IMR-90 (cell line): ENCODE data around the gene MAP3K5. TPM values are rescaled to one million over a fixed set of nuclear protein-coding genes. Genes with fewer than 3 reads are reported as not detected.

ENCODE experiments used
- ATAC-seq: fragments of 200-7000 bp; cut with Tn5 transposase; 2 replicates; pipeline ENCODE4 v1.9.1; 2020; ENCODE audit warnings: low read depth, mild to moderate bottlenecking, moderate library complexity
- BruUV-seq: library from RNA; stranded (reverse); fragments of 400-500 nt; replicated peaks from 2 replicates; lab custom pipeline; 2021; lab: Mats Ljungman, UMichigan
- CTCF ChIA-PET: fragments of 300-600 bp; formaldehyde crosslinking; extraction: SDS; loops from one replicate; lab custom pipeline; 2021; ENCODE audit warnings: antibody characterized with exemption; lab: Yijun Ruan, JAX
- POLR2A ChIA-PET: fragments of 300-600 bp; sonication (Branson Sonifier 250); formaldehyde crosslinking; loops from one replicate; lab custom pipeline; 2022; ENCODE audit warnings: antibody characterized with exemption; ENCODE audit not compliant: unreplicated experiment; lab: Charles Lee
- DNase-seq: peaks from one replicate; pipeline ENCODE4 v3.0.0; 2013
- H2AFZ ChIP-seq: replicated peaks from 2 replicates; pipeline ENCODE3; 2013; ENCODE audit warnings: low read length, mild to moderate bottlenecking; ENCODE audit not compliant: poor library complexity
- H2AK5ac ChIP-seq: 2 replicates; pipeline ENCODE4 v1.6.1; 2013; ENCODE audit warnings: low read depth, low read length, inconsistent platforms
- H2AK9ac ChIP-seq: replicated peaks from 2 replicates; pipeline ENCODE3; 2013; ENCODE audit warnings: mild to moderate bottlenecking, low read depth, low read length, moderate library complexity; ENCODE audit not compliant: poor library complexity
- H2BK120ac ChIP-seq: 2 replicates; pipeline ENCODE4 v1.6.1; 2013; ENCODE audit warnings: low read depth, low read length, inconsistent platforms
- H2BK15ac ChIP-seq: 3 replicates; pipeline ENCODE4 v1.6.1; 2013; ENCODE audit warnings: low read depth, low read length, inconsistent platforms
- H2BK20ac ChIP-seq: 2 replicates; pipeline ENCODE4 v1.6.1; 2013; ENCODE audit warnings: low read depth, mild to moderate bottlenecking, inconsistent platforms, low read length, moderate library complexity
- H2BK5ac ChIP-seq: 2 replicates; pipeline ENCODE4 v1.6.1; 2013; ENCODE audit warnings: mild to moderate bottlenecking, low read depth, low read length, inconsistent platforms; ENCODE audit not compliant: poor library complexity, severe bottlenecking
- H3K14ac ChIP-seq: replicated peaks from 2 replicates; pipeline ENCODE4 v1.6.1; 2013; ENCODE audit warnings: low read depth, low read length, inconsistent platforms
- H3K18ac ChIP-seq: 2 replicates; pipeline ENCODE4 v1.6.1; 2013; ENCODE audit warnings: low read depth, low read length, control low read depth
- H3K23ac ChIP-seq: 2 replicates; pipeline ENCODE4 v1.6.1; 2013; ENCODE audit warnings: low read depth, low read length, inconsistent platforms
- H3K27ac ChIP-seq: 2 replicates; pipeline ENCODE4 v1.5.1; 2013; ENCODE audit warnings: mild to moderate bottlenecking, control low read depth, low read length; ENCODE audit not compliant: insufficient read depth
- H3K27me3 ChIP-seq: 2 replicates; pipeline ENCODE4 v1.6.1; 2013; ENCODE audit warnings: low read length; ENCODE audit not compliant: control insufficient read depth, insufficient read depth
- H3K36me3 ChIP-seq: 2 replicates; pipeline ENCODE4 v1.6.1; 2013; ENCODE audit warnings: low read length, mixed read lengths; ENCODE audit not compliant: control insufficient read depth, insufficient read depth
- H3K4ac ChIP-seq: 2 replicates; pipeline ENCODE4 v1.6.1; 2013; ENCODE audit warnings: low read depth, low read length, inconsistent platforms
- H3K4me1 ChIP-seq: 2 replicates; pipeline ENCODE4 v1.6.1; 2013; ENCODE audit warnings: low read length, mixed read lengths; ENCODE audit not compliant: control insufficient read depth, insufficient read depth
- H3K4me2 ChIP-seq: 2 replicates; pipeline ENCODE4 v1.6.1; 2013; ENCODE audit warnings: low read depth, mild to moderate bottlenecking, control low read depth, low read length, moderate library complexity
- H3K4me3 ChIP-seq: 2 replicates; pipeline ENCODE4 v1.5.1; 2013; ENCODE audit warnings: low read depth, mild to moderate bottlenecking, control low read depth, low read length, moderate library complexity; ENCODE audit not compliant: insufficient read depth
- H3K56ac ChIP-seq: 2 replicates; pipeline ENCODE4 v1.6.1; 2013; ENCODE audit warnings: low read length, inconsistent platforms; ENCODE audit not compliant: insufficient read depth; ENCODE audit errors: extremely low read depth
- H3K79me1 ChIP-seq, 2 experiments: 2 replicates each; pipeline ENCODE4 v1.6.1; 2013; ENCODE audit warnings: low read length in 2 of 2, inconsistent platforms in 1 of 2, low read depth in 1 of 2
- H3K9ac ChIP-seq: 2 replicates; pipeline ENCODE4 v1.6.1; 2013; ENCODE audit warnings: low read depth, low read length, control low read depth
- H3K9me1 ChIP-seq: 2 replicates; pipeline ENCODE4 v1.6.1; 2013; ENCODE audit warnings: low read length, inconsistent platforms; ENCODE audit not compliant: insufficient read depth
- H3K9me3 ChIP-seq: 2 replicates; pipeline ENCODE4 v1.6.1; 2013; ENCODE audit warnings: low read length; ENCODE audit not compliant: control insufficient read depth, insufficient read depth
- H4K20me1 ChIP-seq: 2 replicates; pipeline ENCODE4 v1.6.1; 2013; ENCODE audit warnings: low read length, inconsistent platforms; ENCODE audit not compliant: insufficient read depth
- H4K5ac ChIP-seq: 2 replicates; pipeline ENCODE4 v1.6.1; 2013; ENCODE audit warnings: mild to moderate bottlenecking, low read depth, low read length, control low read depth
- H4K8ac ChIP-seq, 2 experiments: 2 replicates each; pipeline ENCODE4 v1.6.1; 2013; ENCODE audit warnings: low read depth in 2 of 2, low read length in 2 of 2, control low read depth in 1 of 2, inconsistent platforms in 1 of 2
- H4K91ac ChIP-seq: 2 replicates; pipeline ENCODE4 v1.6.1; 2013; ENCODE audit warnings: low read depth, low read length, inconsistent platforms; ENCODE audit not compliant: insufficient read depth
- BHLHE40 ChIP-seq: fragments of 150-350 bp; IDR thresholded peaks from 2 replicates; pipeline ENCODE4 v1.6.1; 2016; ENCODE audit warnings: mild to moderate bottlenecking, low read depth, low read length
- CEBPB ChIP-seq: IDR thresholded peaks from 2 replicates; pipeline ENCODE4 v1.6.1; 2012; ENCODE audit warnings: low read depth, low read length, improper control_type of control experiment
- CTCF ChIP-seq: conservative IDR thresholded peaks from 2 replicates; pipeline ENCODE4 v1.5.1; 2012; ENCODE audit warnings: mild to moderate bottlenecking, low read depth, low read length, improper control_type of control experiment
- MAFK ChIP-seq: IDR thresholded peaks from 2 replicates; pipeline ENCODE4 v1.6.1; 2012; ENCODE audit warnings: low read depth, low read length, improper control_type of control experiment
- MAZ ChIP-seq: IDR thresholded peaks from 2 replicates; pipeline ENCODE4 v1.6.1; 2012; ENCODE audit warnings: low read depth, mild to moderate bottlenecking, low read length, improper control_type of control experiment, moderate library complexity, borderline replicate concordance
- MXI1 ChIP-seq: IDR thresholded peaks from 2 replicates; pipeline ENCODE4 v1.6.1; 2012; ENCODE audit warnings: low read depth, mild to moderate bottlenecking, low read length, moderate library complexity, borderline replicate concordance
- NFE2L2 ChIP-seq: fragments of 150-350 bp; IDR thresholded peaks from 2 replicates; pipeline ENCODE4 v1.6.1; 2016; ENCODE audit warnings: low read depth, mild to moderate bottlenecking, low read length
- POLR2A ChIP-seq: IDR thresholded peaks from 2 replicates; pipeline ENCODE4 v1.6.1; 2012; ENCODE audit warnings: mild to moderate bottlenecking, low read depth, low read length
- RAD21 ChIP-seq: IDR thresholded peaks from 2 replicates; pipeline ENCODE4 v1.6.1; 2012; ENCODE audit warnings: low read length, improper control_type of control experiment
- USF2 ChIP-seq: fragments of 150-350 bp; IDR thresholded peaks from 2 replicates; pipeline ENCODE4 v1.6.1; 2017; ENCODE audit warnings: mild to moderate bottlenecking, antibody characterized with exemption, low read length, low read depth
- WGBS, 2 experiments: methylation state at CpG; one replicate each; pipeline versions ENCODE4 v1.1.5 to v1.1.7; 2013; ENCODE audit warnings: missing lambda C conversion rate in 2 of 2; ENCODE audit not compliant: insufficient read length in 1 of 2; ENCODE audit errors: extremely low coverage in 2 of 2; 5-methylcytosine and 5-hydroxymethylcytosine counted together
- dilution Hi-C: fragments of 300-500 bp; cut with HindIII; formaldehyde crosslinking; loops from one replicate; pipeline ENCODE4 v1.14.3; 2018; ENCODE audit warnings: low sequenced_read_pairs; ENCODE audit not compliant: unreplicated experiment
- in situ Hi-C: fragments of 300-500 bp; cut with MboI; formaldehyde crosslinking; loops from 3 replicates; pipeline ENCODE4 v1.14.3; 2019; ENCODE audit warnings: low sequenced_read_pairs, inconsistent platforms, mixed read lengths
- intact Hi-C: fragments of 100-400 bp; cut with micrococcal nuclease; formaldehyde crosslinking; loops from 2 replicates; pipeline ENCODE4 v1.10.0; 2022
- polyA plus RNA-seq, 3 experiments: library from polyadenylated mRNA; depleted of rRNA; stranded (reverse); fragments of >200 nt; gene quantifications; 2 replicates each; pipeline ENCODE4 v1.2.3, GENCODE V29; 2012; ENCODE audit warnings: low replicate concordance in 1 of 3
- total RNA-seq: library from RNA; depleted of rRNA; stranded (reverse); fragments of >200 nt; gene quantifications from 2 replicates; pipeline ENCODE4 v1.2.3, GENCODE V29; 2012
- TF ChIP-seq, protein P1 (sequence below): fragments of 150-350 bp; IDR thresholded peaks from 2 replicates; pipeline ENCODE4 v1.6.1; 2016; ENCODE audit warnings: low read depth, mild to moderate bottlenecking, low read length, moderate library complexity, borderline replicate concordance

Gene MAP3K5
- total and polyA plus RNA-seq, 2 of the 4 experiments (the other 2 are of a cell fraction) = 5.4 to 17.6 TPM

DNA sequence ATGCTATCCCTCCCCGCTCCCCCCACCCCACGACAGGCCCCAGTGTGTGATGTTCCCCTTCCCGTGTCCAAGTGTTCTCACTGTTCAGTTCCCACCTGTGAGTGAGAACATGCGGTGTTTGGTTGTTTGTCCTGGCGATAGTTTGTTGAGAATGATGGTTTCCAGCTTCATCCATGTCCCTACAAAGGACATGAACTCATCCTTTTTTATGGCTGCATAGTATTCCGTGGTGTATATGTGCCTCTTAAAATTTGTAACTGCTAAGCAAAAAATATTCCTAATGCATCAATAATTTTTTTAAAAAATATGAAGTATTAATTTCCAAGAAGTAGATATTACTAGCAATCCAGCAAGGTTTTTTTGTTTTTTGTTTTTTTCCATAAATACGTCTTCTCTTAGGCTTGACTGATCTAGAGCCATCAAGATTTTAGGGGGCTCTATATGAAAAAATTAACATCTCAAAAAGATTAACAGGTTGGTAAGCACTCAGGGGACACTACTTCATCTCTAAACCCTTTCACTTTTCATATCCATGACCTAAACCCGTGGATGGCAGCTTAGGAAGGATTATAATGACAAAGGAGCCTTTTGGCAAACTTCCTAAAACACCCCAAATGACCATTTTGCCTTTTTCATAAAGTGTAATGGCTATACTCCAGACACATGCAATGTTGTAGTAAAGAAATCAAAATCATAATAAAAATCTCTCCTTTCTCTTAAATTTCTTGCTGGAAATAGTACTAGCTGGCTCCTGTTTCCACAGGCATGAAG lies 256.2 kb downstream of the MAP3K5 start (continued):
- no peak for TF ChIP-seq CEBPB

GRCh38 chr6:136535017-136535765 lies 257.1 kb downstream of the MAP3K5 start:
- H3K79me1 ChIP-seq = no peaks in the 10 kb centered on the region
- no peak for TF ChIP-seq BHLHE40
- TF ChIP-seq CTCF = no peak
- TF ChIP-seq MXI1 = no peak
- TF ChIP-seq MAZ = no peak
- TF ChIP-seq, protein P1, sequence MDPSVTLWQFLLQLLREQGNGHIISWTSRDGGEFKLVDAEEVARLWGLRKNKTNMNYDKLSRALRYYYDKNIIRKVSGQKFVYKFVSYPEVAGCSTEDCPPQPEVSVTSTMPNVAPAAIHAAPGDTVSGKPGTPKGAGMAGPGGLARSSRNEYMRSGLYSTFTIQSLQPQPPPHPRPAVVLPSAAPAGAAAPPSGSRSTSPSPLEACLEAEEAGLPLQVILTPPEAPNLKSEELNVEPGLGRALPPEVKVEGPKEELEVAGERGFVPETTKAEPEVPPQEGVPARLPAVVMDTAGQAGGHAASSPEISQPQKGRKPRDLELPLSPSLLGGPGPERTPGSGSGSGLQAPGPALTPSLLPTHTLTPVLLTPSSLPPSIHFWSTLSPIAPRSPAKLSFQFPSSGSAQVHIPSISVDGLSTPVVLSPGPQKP = no peak
- TF ChIP-seq NFE2L2 = no peak
- no peak for TF ChIP-seq USF2
- TF ChIP-seq RAD21 = no peak
- no peak for TF ChIP-seq MAFK
- TF ChIP-seq POLR2A = no peak
- no peak for TF ChIP-seq CEBPB

More at GRCh38 chr6:136535017-136535765, 257.1 kb downstream of the MAP3K5 start:
- no peak overlapping the region for H3K23ac ChIP-seq
- BruUV-seq = no TSS peak
- no peaks in the 10 kb centered on the region for H3K9me3 ChIP-seq
- POLR2A ChIA-PET = no interaction called here
- H4K8ac ChIP-seq = no peak overlapping the region
- intact Hi-C loops = no loop called here
- no peak overlapping the region for H2AFZ ChIP-seq
- H2AK9ac ChIP-seq = no peak overlapping the region
- no peak overlapping the region for H4K91ac ChIP-seq
- WGBS, 2 experiments = no CpG with 5 or more reads among the region's 5 CpGs
- in situ Hi-C loops = loop anchor here (25.0 kb wide), 1 partner anchor 1073 kb away; no protein-coding TSS in a partner anchor
- no peaks in the 10 kb centered on the region for H4K20me1 ChIP-seq
- no peak overlapping the region for H3K56ac ChIP-seq
- H2BK20ac ChIP-seq = no peak overlapping the region
- no peak overlapping the region for H2BK5ac ChIP-seq
- no peak overlapping the region for H3K4me2 ChIP-seq
- no peak overlapping the region for H2BK120ac ChIP-seq
- H4K5ac ChIP-seq = no peak overlapping the region
- CTCF ChIA-PET = interaction anchor here (2.0 kb wide), 1 partner anchor 12 kb away, joined by 7 read pairs; no protein-coding TSS in a partner anchor
- no peak overlapping the region for H2AK5ac ChIP-seq
- no peak overlapping the region for H3K9ac ChIP-seq
- ATAC-seq (no peak), DNase-seq (no peak)
- no peak overlapping the region for H2BK15ac ChIP-seq
- no peak overlapping the region for H3K14ac ChIP-seq
- H3K9me1 ChIP-seq = no peaks in the 10 kb centered on the region
- H3K4me1 ChIP-seq = no peaks in the 10 kb centered on the region
- dilution Hi-C loops = no loop called here
- no peaks in the 10 kb centered on the region for H3K36me3 ChIP-seq
- no peak overlapping the region for H3K4ac ChIP-seq
- H3K4me3 ChIP-seq = no peak overlapping the region
- H3K27ac ChIP-seq = no peak overlapping the region
- H3K18ac ChIP-seq = no peak overlapping the region
- H3K27me3 ChIP-seq = peaks cover 19% of the 10 kb centered on the region
